NCI-H2196 treated with DMSO at 0.1 percent for 48 hours (cell line): ENCODE results near the gene NTM.

Source experiments
- DNase-seq: peaks from one replicate; lab custom pipeline; 2025; ENCODE audit not compliant: unreplicated experiment; lab: John Stamatoyannopoulos, UW

Gene NTM

DNA sequence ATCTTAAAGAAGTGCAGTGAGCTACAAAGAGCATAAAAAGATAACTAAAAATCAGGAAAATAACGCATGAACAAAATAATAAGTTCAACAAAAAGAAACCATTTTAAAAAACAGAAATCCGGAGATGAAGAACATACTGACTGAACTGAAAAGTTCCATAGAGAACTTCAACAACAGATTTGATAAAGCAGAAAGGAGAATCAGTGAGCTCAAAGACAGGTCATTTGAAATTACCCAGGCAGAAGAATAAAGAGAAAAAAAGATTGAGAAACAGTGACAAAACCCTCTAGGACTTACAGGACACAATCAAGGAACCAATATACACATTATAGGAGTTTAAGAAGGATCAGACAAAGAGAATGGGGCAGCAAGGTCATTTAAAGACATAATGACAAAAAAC is 334.3 kb downstream of the NTM start:
- no peak for DNase-seq

DNA sequence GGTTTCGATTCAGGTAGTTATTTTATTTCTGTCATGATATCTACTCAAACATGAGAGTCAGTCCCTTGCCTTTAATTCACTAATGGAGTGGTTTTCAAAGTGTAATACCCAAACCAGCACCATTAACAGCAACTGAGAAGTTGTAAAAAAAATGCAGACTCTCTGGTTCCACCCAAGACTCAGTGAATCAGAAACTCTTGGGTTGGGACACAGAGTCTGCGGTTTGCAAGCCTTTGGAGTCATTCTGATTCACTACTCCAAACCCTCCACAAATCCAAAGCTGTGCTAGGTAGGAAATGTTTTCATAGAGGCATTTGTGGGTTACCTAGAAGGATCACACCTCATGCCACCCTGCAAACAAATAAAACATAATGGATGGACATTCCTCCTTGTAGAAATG is 340.1 kb downstream of the NTM start:
- no peak for DNase-seq

GRCh38 chr11:131712897-131713296 is 342.5 kb downstream of the NTM start:
- DNase-seq, result no peak

DNA sequence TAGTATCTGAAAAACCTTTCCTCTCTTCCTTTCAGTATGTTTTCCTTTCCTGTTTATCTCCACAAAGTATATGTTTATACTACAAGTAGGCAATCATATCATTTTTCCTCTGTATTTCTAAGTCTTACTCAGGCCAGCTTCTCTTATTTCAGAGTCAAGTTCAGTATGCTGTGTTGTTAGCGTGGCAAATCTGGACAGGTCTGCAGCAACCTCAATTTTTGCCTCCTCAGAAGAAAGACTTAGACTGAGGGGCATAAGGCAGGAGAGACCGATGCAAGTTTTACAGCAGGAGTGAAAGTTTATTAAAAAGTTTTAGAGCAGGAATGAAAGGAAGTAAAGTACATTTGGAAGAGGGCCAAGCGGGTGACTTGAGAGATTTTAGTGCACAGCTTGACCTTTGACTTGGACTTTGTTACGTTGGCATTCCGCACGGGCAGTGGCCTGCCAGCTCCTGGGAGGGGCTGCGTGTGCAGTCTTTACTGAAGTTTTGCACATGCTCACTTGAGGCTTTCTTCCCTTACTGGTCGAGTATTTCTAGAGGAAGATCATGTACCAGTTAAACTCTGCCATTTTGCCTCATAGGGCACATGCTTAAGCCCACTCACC is 343.2 kb downstream of the NTM start:
- no peak for DNase-seq

GRCh38 chr11:131717616-131718015 is 347.2 kb downstream of the NTM start:
- DNase-seq, result no peak

- DNase-seq, result no peak
Observed at GRCh38 chr11:131723088-131723487, 352.7 kb downstream of the NTM start.

- no peak for DNase-seq
Observed at GRCh38 chr11:131724436-131724975, 354.1 kb downstream of the NTM start.

DNA sequence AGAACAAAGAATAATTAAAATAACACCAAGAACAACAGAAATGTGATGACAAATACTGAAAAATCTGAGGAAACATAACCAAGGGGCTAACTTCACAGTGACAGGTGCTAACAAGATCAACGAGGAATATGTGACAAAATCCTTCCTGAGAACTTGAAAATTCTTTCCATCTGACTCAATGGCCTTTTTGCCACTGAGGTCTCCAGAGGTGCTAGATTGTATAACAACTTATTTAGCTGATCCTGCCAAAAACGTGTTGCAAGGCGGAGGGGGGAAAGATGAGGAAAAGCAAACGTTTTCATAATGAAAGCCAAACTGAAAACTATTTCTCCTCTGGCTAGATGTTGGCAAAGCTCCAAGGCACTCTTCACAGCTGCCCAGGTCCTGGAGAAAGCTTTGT is 364.5 kb downstream of the NTM start:
- no peak for DNase-seq

DNA sequence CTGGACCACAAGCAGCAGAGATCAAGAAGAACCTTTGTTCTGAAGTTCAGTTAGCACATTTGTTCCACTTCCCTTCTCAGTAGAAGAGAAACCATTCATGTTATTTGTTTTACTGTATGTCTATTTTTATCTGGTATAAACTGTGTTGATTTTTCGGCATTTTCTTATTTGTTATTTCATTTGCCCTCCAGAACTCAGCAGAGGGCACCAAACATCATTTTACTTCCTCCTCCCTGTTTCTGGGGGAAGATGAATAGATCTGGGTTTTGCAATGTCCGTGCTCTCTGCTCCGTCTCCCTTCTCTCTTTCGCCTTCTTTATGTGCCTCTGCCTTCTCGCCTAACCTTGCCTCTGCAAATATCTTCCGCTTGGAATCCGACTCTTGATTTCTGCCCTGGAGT is 366.9 kb downstream of the NTM start:
- no peak for DNase-seq

DNA sequence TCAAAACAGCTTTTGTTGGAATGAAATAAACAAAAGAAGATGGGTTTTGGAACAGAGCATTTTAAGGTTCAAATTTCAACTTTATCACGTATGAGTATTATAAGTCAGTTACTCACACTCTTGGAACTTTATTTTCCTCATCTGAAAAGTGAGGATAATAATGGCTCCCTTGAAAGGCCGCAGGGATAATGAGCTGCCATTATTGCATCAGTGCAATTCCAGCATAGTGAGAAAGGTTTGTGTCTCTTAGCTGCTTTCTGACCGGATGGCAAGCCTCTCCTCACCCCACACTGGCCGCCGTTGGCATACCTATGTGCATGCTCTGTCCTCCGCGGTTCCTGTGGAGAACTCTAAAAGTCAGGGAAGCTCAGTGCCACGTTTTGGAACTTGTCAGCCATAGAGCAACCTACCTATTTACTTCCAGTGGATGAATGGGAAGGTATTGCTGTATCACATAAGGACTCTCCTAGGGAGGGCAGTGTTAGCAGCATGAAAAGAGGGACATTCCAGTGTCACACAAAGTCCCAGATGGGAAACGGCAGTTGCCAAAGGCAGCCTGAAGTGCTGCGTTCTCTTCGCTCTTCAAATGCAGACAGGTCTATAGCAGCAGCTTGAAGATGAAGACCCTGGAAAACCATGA is 368.9 kb downstream of the NTM start:
- DNase-seq, result no peak

GRCh38 chr11:131744847-131745246 is 374.4 kb downstream of the NTM start:
- DNase-seq, result no peak

GRCh38 chr11:131745405-131745804 is 375.0 kb downstream of the NTM start:
- no peak for DNase-seq

DNA sequence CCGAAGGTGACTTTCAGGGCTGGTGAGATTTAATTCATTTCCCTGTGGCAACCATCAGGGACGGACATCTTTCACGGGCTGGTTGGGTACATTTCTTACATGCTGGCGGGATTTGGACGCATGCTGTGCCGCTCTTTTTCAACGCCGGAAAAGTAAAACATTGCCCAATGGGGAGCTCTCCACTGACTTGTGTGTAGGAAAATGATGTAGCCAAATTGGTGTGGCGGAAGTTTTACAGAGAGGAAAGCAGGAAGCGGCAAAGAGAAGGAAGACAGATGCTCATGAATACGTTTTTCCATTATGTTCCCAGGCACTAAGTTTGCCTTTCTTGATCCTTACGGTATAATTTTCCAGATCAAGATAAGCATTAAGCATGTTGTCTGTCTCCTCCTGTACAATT is 375.8 kb downstream of the NTM start:
- no peak for DNase-seq

GRCh38 chr11:131748151-131749050 is 378.0 kb downstream of the NTM start:
- no peak for DNase-seq

DNA sequence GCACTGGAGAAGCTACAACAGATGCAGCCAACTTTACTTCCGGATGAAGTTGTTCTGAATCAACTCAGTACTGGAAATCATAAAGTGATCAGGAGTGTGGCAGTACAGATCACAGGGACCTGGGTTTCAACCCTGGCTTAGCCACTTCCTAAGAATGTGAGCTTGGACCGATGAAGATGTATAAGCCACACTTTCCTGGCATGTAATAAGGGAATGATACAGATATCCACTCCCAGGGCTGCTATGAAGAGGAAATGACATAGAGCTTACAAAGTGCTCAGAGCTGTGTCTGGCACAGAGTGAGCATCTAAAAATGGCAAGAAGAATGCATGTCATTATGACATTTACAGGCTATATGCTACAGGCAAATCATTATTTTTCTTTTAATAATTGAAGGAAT is 378.7 kb downstream of the NTM start:
- no peak for DNase-seq

GRCh38 chr11:131750152-131750551 is 379.7 kb downstream of the NTM start:
- DNase-seq, result no peak

- DNase-seq, result no peak
Observed at GRCh38 chr11:131750692-131751091, 380.3 kb downstream of the NTM start.

DNA sequence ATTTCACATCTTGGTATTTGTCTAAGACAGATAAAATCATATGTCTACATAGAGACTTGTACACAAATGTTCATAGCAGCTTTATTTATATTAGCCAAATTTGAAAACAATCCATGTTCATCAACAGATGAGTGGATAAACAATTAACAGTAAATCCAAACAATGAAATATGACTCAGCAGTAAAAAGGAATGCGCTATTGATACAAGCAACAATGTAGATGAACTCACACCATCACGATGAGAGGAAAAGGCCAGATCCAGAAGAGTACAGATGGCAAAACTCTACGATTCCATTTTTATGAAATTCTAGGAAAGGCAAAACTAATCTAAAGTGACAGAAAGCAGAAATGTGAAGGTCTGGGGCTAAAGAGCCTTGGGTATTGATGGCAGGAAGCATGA is 384.3 kb downstream of the NTM start:
- DNase-seq, result no peak

DNA sequence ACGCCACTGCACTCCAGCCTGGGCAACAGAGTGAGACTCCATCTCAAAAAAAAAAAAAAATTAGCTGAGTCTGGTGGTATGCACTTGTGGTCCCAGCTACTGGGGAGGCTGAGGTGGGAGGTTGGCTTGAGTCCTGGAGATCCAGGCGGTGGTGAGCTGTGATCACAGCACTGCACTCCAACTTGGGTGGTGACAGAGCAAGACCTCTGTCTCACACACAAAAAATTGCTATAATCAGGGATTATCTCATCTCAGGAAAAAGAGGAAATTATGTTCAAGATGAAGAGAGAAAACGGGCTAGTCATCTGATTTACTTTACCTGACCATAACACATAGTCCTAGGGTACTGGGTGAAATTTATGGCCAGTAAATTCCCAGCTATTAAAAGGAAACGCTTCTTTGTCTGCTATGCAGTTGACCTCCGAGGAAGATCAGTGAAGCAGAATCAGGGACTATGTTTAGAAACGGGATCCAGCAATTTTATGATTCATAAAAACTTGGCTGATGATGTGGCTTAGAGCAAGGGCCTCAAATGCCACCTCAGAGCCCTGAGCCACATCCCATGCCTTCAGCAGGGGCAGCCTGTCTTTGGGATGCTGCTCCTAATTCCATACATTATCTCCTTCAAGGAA is 386.2 kb downstream of the NTM start:
- no peak for DNase-seq

- DNase-seq, result no peak
Observed at GRCh38 chr11:131758726-131759125, 388.3 kb downstream of the NTM start.

- DNase-seq, result no peak
Observed at GRCh38 chr11:131759140-131759539, 388.7 kb downstream of the NTM start.
